PFSK-1 (cell line): ENCODE results near the gene SVOPL.

ENCODE experiments used
- POLR2AphosphoS5 ChIP-seq: IDR thresholded peaks from 2 replicates; pipeline ENCODE4 v1.6.1; 2012; ENCODE audit warnings: low read depth, mild to moderate bottlenecking, control low read depth, low read length, moderate library complexity
- REST ChIP-seq, 2 experiments: IDR thresholded peaks; 2 replicates each; pipeline versions ENCODE4 v1.6.1 to v1.8.0; 2011 to 2012; ENCODE audit warnings: low read depth in 2 of 2, low read length in 2 of 2, control low read depth in 1 of 2, inconsistent platforms in 1 of 2, mild to moderate bottlenecking in 1 of 2, moderate library complexity in 1 of 2; ENCODE audit not compliant: insufficient read depth in 1 of 2

GRCh38 chr7:138563808-138564207 is 137.4 kb downstream of the SVOPL start:
- TF ChIP-seq REST (IDR thresholded peaks at IDR 0.05; ENCODE audit: insufficient read depth in 1 of 2, low read depth in 2 of 2, low read length in 2 of 2) (no peak), POLR2AphosphoS5 (no peak)
